NCI-H2029 (cell line): ENCODE data around the gene SCYGR5.
"Not testable (repeated sequence)": the region's sequence is repeated elsewhere in the genome, so short reads cannot be mapped to it uniquely, and the experiment has no call there.

ENCODE experiments used
- DNase-seq: peaks from one replicate; lab custom pipeline; 2025; lab: John Stamatoyannopoulos, UW

The SCYGR5 gene

GRCh38 chr2:227673620-227674019 is 7.0 kb downstream of the SCYGR5 start:
- DNase-seq = not testable (repeated sequence)

- DNase-seq = no peak
Observed at GRCh38 chr2:227674485-227674884, 7.9 kb downstream of the SCYGR5 start.

GRCh38 chr2:227677928-227678327 is 11.3 kb downstream of the SCYGR5 start:
- DNase-seq = no peak

- DNase-seq = no peak
Observed at GRCh38 chr2:227684258-227684657, 17.7 kb downstream of the SCYGR5 start.

- DNase-seq = no peak
Observed at GRCh38 chr2:227687189-227687588, 20.6 kb downstream of the SCYGR5 start.

GRCh38 chr2:227696990-227697679 is 30.5 kb downstream of the SCYGR5 start:
- no peak for DNase-seq

GRCh38 chr2:227701556-227701955 is 35.0 kb downstream of the SCYGR5 start:
- DNase-seq = no peak

- peak; percentile 34 for DNase-seq
Observed at GRCh38 chr2:227703280-227703732, 36.7 kb downstream of the SCYGR5 start.

GRCh38 chr2:227703961-227704360 is 37.4 kb downstream of the SCYGR5 start:
- no peak for DNase-seq

- DNase-seq = no peak
Observed at GRCh38 chr2:227706859-227707258, 40.3 kb downstream of the SCYGR5 start.

- no peak for DNase-seq
Observed at GRCh38 chr2:227707390-227707789, 40.8 kb downstream of the SCYGR5 start.

GRCh38 chr2:227710986-227711385 is 44.4 kb downstream of the SCYGR5 start:
- DNase-seq = no peak

- DNase-seq = no peak
Observed at GRCh38 chr2:227713291-227713690, 46.7 kb downstream of the SCYGR5 start.

- DNase-seq = no peak
Observed at GRCh38 chr2:227716501-227716900, 49.9 kb downstream of the SCYGR5 start.
